ENCODE measurements around the gene APOL4.
A peak's percentile ranks its signal among the peaks of the same experiment; 100 is the strongest.

The APOL4 gene

GRCh38 chr22:36182857-36183256 lies 18.8 kb downstream of the APOL4 start:
- no peak for DNase-seq

DNA sequence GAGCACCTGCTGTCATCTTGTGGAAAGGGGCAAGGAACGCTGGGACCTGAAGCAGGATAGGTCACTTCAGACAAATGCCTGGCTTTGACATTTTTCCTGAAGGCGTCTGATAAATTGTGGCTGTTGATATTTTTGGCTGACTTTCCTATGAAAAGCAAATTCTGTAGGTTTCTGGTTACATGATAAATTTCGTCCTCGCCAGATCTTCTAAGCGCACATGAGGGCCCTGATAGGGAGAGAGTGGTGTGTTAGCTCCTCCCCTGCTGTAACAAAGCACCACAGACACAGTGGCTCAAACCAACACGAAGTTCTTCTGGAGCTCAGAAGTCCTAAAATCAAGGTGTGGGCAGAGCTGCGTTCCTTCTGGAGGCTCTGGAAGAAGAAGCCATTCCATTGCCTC lies 19.6 kb downstream of the APOL4 start:
- no peak for DNase-seq

- DNase-seq: no peak
Observed at GRCh38 chr22:36180928-36181327, 20.7 kb downstream of the APOL4 start.

DNA sequence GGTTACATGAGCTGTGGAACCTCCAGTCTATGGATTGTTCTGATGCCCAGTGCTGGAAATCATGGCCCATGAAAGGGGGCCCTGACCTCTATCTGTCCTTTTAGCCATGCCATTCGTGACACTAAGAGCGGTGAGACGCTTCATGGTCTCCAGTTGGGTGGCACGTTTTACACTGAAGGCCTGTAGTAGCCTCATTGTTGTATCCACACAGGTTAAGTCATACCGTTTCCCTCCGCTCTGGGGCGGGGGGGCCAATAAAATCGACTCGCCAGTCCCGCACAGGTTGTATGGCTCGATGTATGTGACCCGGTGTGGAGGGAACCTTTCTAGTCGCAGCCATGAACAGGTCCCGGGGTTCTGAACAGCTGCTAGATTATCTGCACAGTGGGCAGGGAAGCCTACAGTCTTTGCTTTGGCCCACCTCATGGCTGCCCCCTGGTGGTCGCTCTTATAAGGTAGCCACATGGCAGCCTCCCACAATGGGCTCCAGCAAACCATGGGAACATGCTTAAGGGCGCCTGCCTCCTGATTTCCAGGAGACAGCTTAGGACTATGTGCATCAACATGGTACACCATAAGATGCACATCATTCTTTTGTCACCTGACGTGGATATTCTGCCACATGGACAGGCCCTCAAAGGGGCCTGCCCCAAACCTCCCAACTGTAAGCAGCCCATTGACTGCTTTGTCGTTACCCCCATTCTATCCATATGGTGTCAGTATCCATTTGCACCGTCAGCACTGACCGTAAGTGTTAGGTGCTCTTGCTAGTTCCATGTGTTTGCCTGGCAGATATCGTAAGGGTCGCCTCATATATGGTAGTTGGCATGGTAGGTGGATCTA lies 21.4 kb downstream of the APOL4 start:
- DNase-seq: peak; percentile 65 to 84 (median 72)

- DNase-seq: no peak
Observed at GRCh38 chr22:36177160-36177559, 24.4 kb downstream of the APOL4 start.

- no peak for DNase-seq
Observed at GRCh38 chr22:36175892-36176291, 25.7 kb downstream of the APOL4 start.

- no peak for DNase-seq
Observed at GRCh38 chr22:36171941-36172340, 29.7 kb downstream of the APOL4 start.

DNA sequence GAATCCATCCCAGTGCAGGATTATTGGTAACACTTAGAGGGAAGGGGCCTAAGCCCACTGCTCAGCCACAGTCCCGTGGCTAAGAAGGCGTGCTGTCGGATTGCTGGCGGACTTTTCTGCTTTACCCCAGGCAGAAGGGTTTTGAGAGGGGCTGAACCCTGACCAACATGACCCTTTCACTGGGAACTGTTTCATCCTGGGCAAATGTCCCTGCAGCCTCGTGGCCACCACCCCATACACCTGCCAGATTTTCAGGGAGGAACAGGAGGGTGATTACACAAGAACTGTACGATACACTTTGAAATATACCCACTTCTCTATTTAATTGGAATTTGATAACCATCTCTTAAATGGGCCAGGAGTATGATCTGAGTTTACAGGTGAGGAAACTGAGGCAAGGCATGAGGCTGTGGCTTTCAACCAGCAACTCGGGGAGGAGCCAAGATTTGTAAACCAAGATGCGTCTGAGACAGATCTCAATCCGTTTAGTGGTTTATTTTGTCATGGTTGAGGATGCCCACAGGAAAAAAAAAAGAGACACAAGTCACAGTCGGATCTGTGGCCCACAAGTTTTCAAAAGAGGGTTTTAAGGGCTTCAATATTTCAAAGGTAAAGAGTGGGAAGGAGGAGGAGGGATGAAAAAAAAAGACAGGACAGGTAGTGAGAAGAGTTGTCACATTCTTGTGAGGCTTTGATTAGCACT lies 34.9 kb downstream of the APOL4 start:
- peak in 2 of 5 experiments; percentile 60 to 83 for DNase-seq

GRCh38 chr22:36166086-36166485 lies 35.5 kb downstream of the APOL4 start:
- no peak for DNase-seq

GRCh38 chr22:36165141-36165540 lies 36.5 kb downstream of the APOL4 start:
- DNase-seq: no peak

DNA sequence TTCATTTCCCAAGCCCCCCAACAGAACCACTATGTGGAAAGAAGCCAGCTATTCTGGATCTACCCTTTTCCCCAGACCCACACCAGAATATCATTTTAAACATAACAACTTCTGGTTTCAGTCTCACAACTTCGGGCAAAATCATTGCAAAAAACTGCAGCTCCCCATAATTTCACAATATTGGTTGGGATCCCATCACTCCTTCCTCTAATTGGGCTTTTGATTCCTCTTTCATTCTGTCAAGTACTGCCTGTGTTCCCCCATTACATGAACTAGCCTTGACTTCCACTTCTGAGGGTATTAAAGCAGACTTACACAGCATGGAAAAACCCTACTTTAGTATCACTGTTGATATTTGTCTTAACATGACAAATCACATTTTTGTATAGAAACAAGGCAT lies 37.0 kb downstream of the APOL4 start:
- DNase-seq: no peak

DNA sequence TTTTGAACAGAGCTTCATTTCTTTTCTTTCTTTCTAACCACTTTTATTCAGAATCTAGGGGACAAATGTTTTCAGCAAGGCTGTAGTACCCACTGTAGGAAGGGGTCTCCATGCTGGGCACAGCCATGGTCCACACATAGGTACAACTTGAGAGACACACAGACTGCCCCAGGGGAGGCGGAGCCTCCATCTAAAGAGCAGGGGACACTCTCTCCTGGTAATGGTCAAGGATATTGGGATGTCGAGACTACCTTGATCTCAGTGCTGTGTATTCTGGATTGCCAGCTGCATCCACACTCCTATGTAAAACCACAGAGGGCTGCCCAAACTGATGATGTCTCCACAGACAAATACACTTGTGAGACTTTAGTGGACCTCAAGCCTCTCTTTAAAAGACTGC lies 38.1 kb downstream of the APOL4 start:
- no peak for DNase-seq

DNA sequence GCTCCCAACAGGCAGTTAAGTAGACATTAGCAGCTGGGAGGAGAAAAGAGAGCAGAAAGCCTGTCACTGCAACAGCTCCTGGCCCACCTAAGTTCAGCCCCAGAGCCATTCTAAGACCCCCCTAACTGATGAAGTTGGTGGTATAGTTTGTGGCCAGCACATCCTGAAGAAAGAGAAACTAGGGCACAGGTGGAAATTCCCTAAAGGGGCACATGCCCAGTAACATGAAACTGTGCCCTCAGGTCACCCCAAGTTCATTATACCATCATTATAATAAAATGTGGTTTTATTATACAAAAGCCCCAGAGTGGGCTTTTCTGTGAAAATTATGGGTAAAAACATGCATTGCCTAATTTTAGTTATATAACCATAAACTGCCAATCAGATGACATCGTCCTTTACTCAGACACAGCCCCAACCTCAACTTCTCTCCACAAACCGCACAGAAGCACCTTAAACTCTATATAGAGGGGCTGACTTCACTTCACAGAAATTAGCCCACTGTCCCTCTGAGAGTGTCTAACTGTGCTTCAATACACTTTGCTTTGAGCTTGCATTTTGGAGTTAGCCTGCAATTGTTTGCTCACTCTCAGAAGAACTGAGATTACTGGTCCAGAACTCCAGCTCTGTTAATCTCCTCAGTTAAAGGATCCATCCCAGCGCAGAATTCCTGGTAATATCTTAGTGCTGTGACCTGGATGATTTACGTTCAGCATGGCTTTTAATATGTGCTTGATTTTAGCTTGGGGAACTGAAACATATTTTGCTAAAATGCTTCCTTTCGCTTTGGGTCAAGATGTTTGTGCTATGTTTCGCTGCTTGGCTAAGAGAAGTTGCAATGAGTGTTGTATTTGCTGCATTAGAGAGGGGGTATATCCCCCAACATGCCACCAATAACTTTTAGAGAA lies 39.2 kb downstream of the APOL4 start:
- DNase-seq: peak in 2 of 5 experiments; percentile 53 to 89

- DNase-seq: peak in 2 of 5 experiments; percentile 41 to 66
Observed at GRCh38 chr22:36161793-36162126, 39.8 kb downstream of the APOL4 start.

DNA sequence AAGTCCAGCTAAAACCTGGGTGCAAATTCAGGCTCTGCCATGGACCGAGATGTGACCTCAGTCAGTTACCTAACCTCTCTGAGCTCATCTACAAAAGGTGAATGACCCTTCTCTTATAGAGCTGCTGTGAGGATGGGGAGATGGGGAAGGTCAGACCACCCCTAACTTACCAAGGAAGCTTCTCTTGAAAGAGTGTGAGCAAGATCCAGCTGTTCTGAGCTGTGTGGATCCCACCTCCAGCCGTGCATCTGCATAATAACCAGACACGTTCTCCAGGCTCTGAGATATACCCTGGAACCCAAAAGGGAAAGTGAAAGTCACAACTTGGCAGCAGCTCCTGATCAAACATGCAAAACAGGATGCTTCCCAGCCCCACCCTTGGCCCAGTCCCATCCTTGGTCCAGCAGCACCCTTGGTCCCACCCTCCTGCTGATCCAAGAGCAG lies 41.1 kb downstream of the APOL4 start, which contains the start of gene APOL3:
Gene APOL3, minus strand, starts transcription at position 257 of the 444 bp plus-strand sequence. CDS start 11,700 bp downstream, outside the sequence.
- DNase-seq: peak in 2 of 5 experiments; percentile 70 to 77

GRCh38 chr22:36156515-36157419 lies 44.8 kb downstream of the APOL4 start:
- DNase-seq: peak; percentile 29 to 73 (median 68)

DNA sequence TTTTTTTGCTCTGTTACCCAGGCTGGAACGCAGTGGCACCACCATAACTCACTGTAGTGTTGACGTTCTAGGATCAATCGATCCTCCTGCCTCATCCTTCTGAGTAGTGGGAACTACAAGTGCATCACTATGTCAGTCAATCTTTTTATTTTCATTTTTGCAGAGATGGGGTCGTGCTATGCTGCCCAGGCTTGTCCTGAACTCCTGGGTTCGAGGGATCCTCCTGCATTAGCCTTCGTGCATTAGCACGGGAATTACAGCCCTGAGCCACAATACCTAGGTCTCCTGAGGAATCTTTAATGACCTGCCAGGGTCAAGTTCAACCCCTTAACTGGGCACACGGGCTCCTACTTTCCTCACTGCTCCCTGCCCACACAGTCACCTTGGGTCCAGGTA lies 45.5 kb downstream of the APOL4 start:
- no peak for DNase-seq

DNA sequence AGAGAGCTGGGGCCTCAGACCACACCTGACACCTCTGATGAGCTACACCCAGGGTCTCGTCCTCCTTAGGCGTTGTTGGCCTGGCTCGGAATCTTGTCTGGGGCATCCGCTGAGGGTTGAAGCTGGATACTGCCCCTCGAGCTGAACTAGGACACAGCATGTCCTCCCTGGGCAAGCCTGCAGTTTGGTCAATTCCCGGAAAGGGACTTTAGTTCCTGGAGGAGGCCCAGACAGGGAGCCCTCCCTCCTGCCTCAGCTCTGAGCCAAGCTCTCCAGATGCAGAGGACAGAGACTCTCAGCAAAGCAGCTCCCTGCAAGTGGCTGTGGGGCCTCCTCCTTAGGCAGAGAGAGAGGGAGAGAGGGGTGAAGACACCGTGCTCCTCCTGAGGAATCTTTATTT lies 45.9 kb downstream of the APOL4 start:
- DNase-seq: no peak

- no peak for DNase-seq
Observed at GRCh38 chr22:36154423-36154945, 47.1 kb downstream of the APOL4 start.

DNA sequence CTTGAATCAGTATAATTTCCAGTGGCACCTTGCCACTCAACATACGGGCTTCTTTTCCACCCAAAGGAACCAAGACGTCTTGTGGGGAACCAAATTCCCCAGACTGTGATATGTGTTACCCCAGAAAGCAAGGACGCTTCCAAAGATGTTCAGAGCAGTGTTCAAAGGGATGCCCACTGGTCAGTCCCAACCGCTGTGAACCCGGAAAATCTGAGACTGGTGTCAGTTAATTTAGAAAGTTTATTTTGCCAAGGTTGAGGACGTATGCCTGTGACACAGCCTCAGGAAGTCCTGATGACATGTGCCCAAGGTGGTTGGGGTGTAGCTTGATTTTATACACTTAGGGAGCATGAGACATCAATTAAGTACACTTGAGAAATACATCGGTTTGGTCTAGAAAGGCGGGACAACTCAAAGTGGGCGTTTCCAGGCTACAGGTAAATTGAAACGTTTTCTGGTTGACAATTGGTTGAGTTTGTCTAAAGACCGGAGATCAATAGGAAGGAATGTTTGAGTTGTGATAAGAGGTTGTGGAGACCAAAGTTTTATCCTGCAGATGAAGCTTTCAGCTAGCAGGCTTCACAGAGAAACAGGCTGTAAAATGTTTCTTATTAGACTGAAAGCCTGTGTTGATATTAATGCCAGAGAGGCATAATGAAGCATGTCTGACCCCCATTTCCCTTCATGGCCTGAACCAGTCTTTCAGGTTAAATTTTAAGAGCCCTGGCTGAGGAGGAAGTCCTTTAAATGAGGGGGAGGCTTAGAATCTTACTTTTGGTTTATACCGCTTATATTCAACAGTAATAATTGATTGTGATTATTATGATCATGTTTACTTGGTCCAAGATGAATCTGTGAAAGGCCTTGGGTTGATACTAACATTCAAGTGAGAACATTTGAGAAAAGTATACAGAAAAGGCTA lies 47.8 kb downstream of the APOL4 start:
- no peak for DNase-seq
